ENCODE results near the gene XRCC1. TPM values are rescaled to one million over a fixed set of nuclear protein-coding genes. Genes with fewer than 3 reads are reported as not detected.

XRCC1 gene
- total and polyA plus RNA-seq, 2 of the 4 experiments (the other 2 are of a cell fraction) = 12.5 to 21.3 TPM

GRCh38 chr19:43592800-43593350 lies 17.5 kb upstream of the XRCC1 start:
- H3K4me1 ChIP-seq (ENCODE audit: control insufficient read depth, insufficient read depth, low read length) = peaks cover 9% of the 10 kb centered on the region
- intact Hi-C loops (cut with micrococcal nuclease) = no loop called here
- peaks cover 10% of the 10 kb centered on the region for H4K20me1 ChIP-seq (ENCODE audit: insufficient read depth, low read length)
- H2BK20ac ChIP-seq (ENCODE audit: low read depth, low read length) = no peak overlapping the region
- no peak overlapping the region for H3K56ac ChIP-seq (ENCODE audit: extremely low read depth, insufficient read depth, low read length)
- ATAC-seq (ENCODE audit: low read depth) (no peak), DNase-seq (no peak)
- H3K9ac ChIP-seq (ENCODE audit: low read depth, low read length) = no peak overlapping the region
- 95% methylated on average over 15 of the region's 37 CpGs; no CpG with 5 or more reads in 1 of the 2 experiments for WGBS, 2 experiments (ENCODE audit: extremely low coverage in 2 of 2, insufficient read length in 1 of 2)
- H3K14ac ChIP-seq (replicated peaks; ENCODE audit: low read depth, low read length) = no peak overlapping the region
- dilution Hi-C loops (cut with HindIII; ENCODE audit: low sequenced_read_pairs, unreplicated experiment) = no loop called here
- no peaks in the 10 kb centered on the region for H3K9me3 ChIP-seq (ENCODE audit: control insufficient read depth, insufficient read depth, low read length)
- no peak overlapping the region for H3K4me2 ChIP-seq (ENCODE audit: low read depth, low read length)
- no peak overlapping the region for H3K27ac ChIP-seq (ENCODE audit: insufficient read depth, low read length)
- H3K4ac ChIP-seq (ENCODE audit: low read depth, low read length) = no peak overlapping the region
- H3K9me1 ChIP-seq (ENCODE audit: insufficient read depth, low read length) = no peaks in the 10 kb centered on the region
- peaks cover 32 to 70% of the 10 kb centered on the region in 2 experiments for H3K79me1 ChIP-seq (ENCODE audit: low read depth in 1 of 2, low read length in 2 of 2)
- H3K27me3 ChIP-seq (ENCODE audit: control insufficient read depth, insufficient read depth, low read length) = no peaks in the 10 kb centered on the region
- in situ Hi-C loops (cut with MboI; ENCODE audit: low sequenced_read_pairs) = no loop called here
- ChIA-PET CTCF (interaction anchor here (1.5 to 4.5 kb wide), 2 partner anchors 37 to 73 kb away, joined by 5 to 29 read pairs; no protein-coding TSS in a partner anchor), POLR2A (ENCODE audit: unreplicated experiment) (no interaction called here)
- peaks cover 43% of the 10 kb centered on the region for H3K36me3 ChIP-seq (ENCODE audit: control insufficient read depth, insufficient read depth, low read length)
- no peak overlapping the region for H2AK9ac ChIP-seq (replicated peaks; ENCODE audit: low read depth, low read length, poor library complexity)
- H2BK15ac ChIP-seq (ENCODE audit: low read depth, low read length) = no peak overlapping the region
- no peak overlapping the region for H4K5ac ChIP-seq (ENCODE audit: low read depth, low read length)
- H3K23ac ChIP-seq (ENCODE audit: low read depth, low read length) = no peak overlapping the region
- H2BK120ac ChIP-seq (ENCODE audit: low read depth, low read length) = no peak overlapping the region
- H2AK5ac ChIP-seq (ENCODE audit: low read depth, low read length) = no peak overlapping the region
- no peak overlapping the region for H4K91ac ChIP-seq (ENCODE audit: insufficient read depth, low read depth, low read length)
- no peak overlapping the region for H2AFZ ChIP-seq (replicated peaks; ENCODE audit: low read length, poor library complexity)
- TF ChIP-seq CEBPB (IDR thresholded peaks at IDR 0.05; ENCODE audit: low read depth, low read length) = no peak
- TF ChIP-seq BHLHE40 (IDR thresholded peaks at IDR 0.05; ENCODE audit: low read depth, low read length) = no peak
- TF ChIP-seq USF2 (IDR thresholded peaks at IDR 0.05; ENCODE audit: low read depth, low read length) = no peak
- no peak overlapping the region for H3K18ac ChIP-seq (ENCODE audit: low read depth, low read length)
- no TSS peak for BruUV-seq (replicated peaks)
- no peak overlapping the region for H4K8ac ChIP-seq (ENCODE audit: low read depth in 2 of 2, low read length in 2 of 2)
- no peak overlapping the region for H2BK5ac ChIP-seq (ENCODE audit: low read depth, low read length, poor library complexity, severe bottlenecking)
- H3K4me3 ChIP-seq (ENCODE audit: insufficient read depth, low read depth, low read length) = no peak overlapping the region
